ENCODE measurements around the gene SLC13A2.

DNA sequence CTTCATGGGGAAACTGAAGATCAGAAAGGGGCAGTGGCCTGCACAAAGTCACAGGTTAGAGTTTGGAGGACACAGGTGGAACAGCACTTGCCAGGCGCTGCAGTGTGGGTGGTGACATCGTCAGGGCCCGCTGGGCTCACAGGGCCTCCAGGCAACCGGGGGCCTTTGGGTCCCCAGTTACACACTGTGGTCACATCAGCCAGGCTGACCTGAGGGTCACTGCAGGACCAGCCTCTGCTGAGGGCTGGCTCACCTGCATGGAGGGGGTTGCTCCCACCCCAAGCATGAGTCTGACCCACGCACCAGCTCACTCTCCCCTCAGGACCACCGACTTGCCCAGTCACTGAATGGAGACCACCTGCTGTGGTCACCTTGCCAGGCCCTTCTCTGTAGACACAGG, 49.7 kb downstream of the SLC13A2 start:
- TF ChIP-seq, protein P1, sequence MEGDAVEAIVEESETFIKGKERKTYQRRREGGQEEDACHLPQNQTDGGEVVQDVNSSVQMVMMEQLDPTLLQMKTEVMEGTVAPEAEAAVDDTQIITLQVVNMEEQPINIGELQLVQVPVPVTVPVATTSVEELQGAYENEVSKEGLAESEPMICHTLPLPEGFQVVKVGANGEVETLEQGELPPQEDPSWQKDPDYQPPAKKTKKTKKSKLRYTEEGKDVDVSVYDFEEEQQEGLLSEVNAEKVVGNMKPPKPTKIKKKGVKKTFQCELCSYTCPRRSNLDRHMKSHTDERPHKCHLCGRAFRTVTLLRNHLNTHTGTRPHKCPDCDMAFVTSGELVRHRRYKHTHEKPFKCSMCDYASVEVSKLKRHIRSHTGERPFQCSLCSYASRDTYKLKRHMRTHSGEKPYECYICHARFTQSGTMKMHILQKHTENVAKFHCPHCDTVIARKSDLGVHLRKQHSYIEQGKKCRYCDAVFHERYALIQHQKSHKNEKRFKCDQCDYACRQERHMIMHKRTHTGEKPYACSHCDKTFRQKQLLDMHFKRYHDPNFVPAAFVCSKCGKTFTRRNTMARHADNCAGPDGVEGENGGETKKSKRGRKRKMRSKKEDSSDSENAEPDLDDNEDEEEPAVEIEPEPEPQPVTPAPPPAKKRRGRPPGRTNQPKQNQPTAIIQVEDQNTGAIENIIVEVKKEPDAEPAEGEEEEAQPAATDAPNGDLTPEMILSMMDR (IDR thresholded peaks at IDR 0.05), result no peak
- TF ChIP-seq POLR2A (IDR thresholded peaks at IDR 0.05), result no peak
